Measurements from ENCODE around the gene PFKP.

DNA sequence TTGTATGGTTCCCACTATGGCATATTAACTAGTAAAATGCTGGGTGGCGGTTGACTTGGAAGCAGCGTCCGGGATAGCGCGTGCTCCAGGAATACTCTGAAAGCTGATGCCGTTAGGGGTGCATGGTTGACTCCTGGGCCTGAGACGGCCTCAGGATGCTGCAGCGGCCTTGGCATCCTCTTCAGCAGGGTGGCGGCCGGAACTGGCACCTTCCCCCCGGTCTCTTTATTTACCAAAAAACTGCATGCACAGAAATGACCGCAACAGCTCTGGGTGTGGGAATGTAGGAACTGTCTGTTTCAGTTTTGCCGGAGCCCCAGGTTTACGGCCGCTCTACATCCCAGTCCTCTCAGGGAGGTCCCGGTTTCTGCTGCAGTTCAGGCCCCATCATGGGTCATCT, 28.8 kb downstream of the PFKP start:
- TF ChIP-seq CTCF (conservative IDR thresholded peaks at IDR 0.05; ENCODE audit: low read depth, low read length) (no peak), EZH2 (IDR thresholded peaks at IDR 0.05; ENCODE audit: low read length, unreplicated experiment) (no peak), EZH2phosphoT487 (IDR thresholded peaks at IDR 0.05; ENCODE audit: borderline replicate concordance, low read length) (no peak)
